Measurements from ENCODE around the gene GALNT12. TPM values are rescaled to one million over a fixed set of nuclear protein-coding genes. Genes with fewer than 3 reads are reported as not detected.
A peak's percentile ranks its signal among the peaks of the same experiment; 100 is the strongest.

GALNT12 gene
- total RNA-seq, 1 experiment from 2014 or later: 2.2 TPM

- DNase-seq (ENCODE audit: low read depth): no peak
Measured at GRCh38 chr9:98879963-98880310, 72.5 kb downstream of the GALNT12 start.

- DNase-seq (ENCODE audit: low read depth): no peak
Measured at GRCh38 chr9:98880311-98881015, 73.0 kb downstream of the GALNT12 start.

- DNase-seq (ENCODE audit: low read depth): no peak
Measured at GRCh38 chr9:98881356-98881755, 73.9 kb downstream of the GALNT12 start.

- no peak for DNase-seq (ENCODE audit: low read depth)
Measured at GRCh38 chr9:98881836-98882568, 74.5 kb downstream of the GALNT12 start.

- no peak for DNase-seq (ENCODE audit: low read depth)
Measured at GRCh38 chr9:98882569-98882923, 75.1 kb downstream of the GALNT12 start.

GRCh38 chr9:98883276-98883675 is 75.8 kb downstream of the GALNT12 start:
- no peak for DNase-seq (ENCODE audit: low read depth)

GRCh38 chr9:98884849-98885248 is 77.4 kb downstream of the GALNT12 start:
- no peak for DNase-seq (ENCODE audit: low read depth)

GRCh38 chr9:98885575-98886295 is 78.3 kb downstream of the GALNT12 start:
- no peak for DNase-seq (ENCODE audit: low read depth)

- no peak for DNase-seq (ENCODE audit: low read depth)
Measured at GRCh38 chr9:98886691-98887229, 79.3 kb downstream of the GALNT12 start.

- no peak for DNase-seq (ENCODE audit: low read depth)
Measured at GRCh38 chr9:98887918-98888510, 80.5 kb downstream of the GALNT12 start.

- DNase-seq (ENCODE audit: low read depth): no peak
Measured at GRCh38 chr9:98888801-98889421, 81.4 kb downstream of the GALNT12 start.

- no peak for DNase-seq (ENCODE audit: low read depth)
Measured at GRCh38 chr9:98890256-98890655, 82.8 kb downstream of the GALNT12 start.

GRCh38 chr9:98892288-98892687 is 84.8 kb downstream of the GALNT12 start:
- DNase-seq (ENCODE audit: low read depth): no peak

- DNase-seq (ENCODE audit: low read depth): no peak
Measured at GRCh38 chr9:98892690-98893089, 85.2 kb downstream of the GALNT12 start.

- DNase-seq (ENCODE audit: low read depth): no peak
Measured at GRCh38 chr9:98894171-98894570, 86.7 kb downstream of the GALNT12 start.

GRCh38 chr9:98894761-98895160 is 87.3 kb downstream of the GALNT12 start:
- no peak for DNase-seq (ENCODE audit: low read depth)

GRCh38 chr9:98896632-98897031 is 89.2 kb downstream of the GALNT12 start:
- DNase-seq (ENCODE audit: low read depth): no peak

GRCh38 chr9:98897745-98898144 is 90.3 kb downstream of the GALNT12 start:
- DNase-seq (ENCODE audit: low read depth): peak; percentile 80

GRCh38 chr9:98899408-98900056 is 92.1 kb downstream of the GALNT12 start:
- peak; percentile 80 for DNase-seq (ENCODE audit: low read depth)

All from LHCN-M2 (cell line).